SK-N-SH (cell line): Measurements from ENCODE around the gene FAM229A. TPM values are rescaled to one million over a fixed set of nuclear protein-coding genes. Genes with fewer than 3 reads are reported as not detected.

ENCODE experiments used
- CTCF ChIA-PET: fragments of 300-600, 350-600 bp; formaldehyde crosslinking; extraction: SDS; loops from one replicate; lab custom pipeline; 2021; lab: Yijun Ruan, JAX
- POLR2A ChIA-PET: fragments of 350-600 bp; sonication (Branson Sonifier 250); formaldehyde crosslinking; extraction: SDS; loops from one replicate; lab custom pipeline; 2020; ENCODE audit warnings: antibody characterized with exemption, inconsistent platforms; lab: Yijun Ruan, JAX
- DNase-seq: peaks from one replicate; pipeline ENCODE4 v3.0.0; 2012
- H2AFZ ChIP-seq: fragments of 200-600 bp; sonication (generic); 2 replicates; pipeline ENCODE4 v1.8.1; 2016; ENCODE audit warnings: antibody characterized with exemption, mild to moderate bottlenecking, low read depth
- H3F3A ChIP-seq: fragments of 200-600 bp; sonication (generic); replicated peaks from 2 replicates; pipeline ENCODE3; 2016; ENCODE audit warnings: antibody characterized with exemption, mild to moderate bottlenecking; ENCODE audit not compliant: insufficient read depth
- H3K27ac ChIP-seq, 2 experiments: fragments of 200-500 bp in 1 of 2; fragments of 200-600 bp in 1 of 2; sonication (Bioruptor generic) in 1 of 2; sonication (generic), shearing (Covaris generic) in 1 of 2; 2 replicates each; pipeline versions ENCODE4 v1.5.1 to v1.6.1; 2014 to 2016; ENCODE audit warnings: low read depth in 2 of 2, inconsistent platforms in 1 of 2, low read length in 1 of 2, mild to moderate bottlenecking in 1 of 2, mixed read lengths in 1 of 2
- H3K27me3 ChIP-seq: fragments of 200-600 bp; sonication (generic), shearing (Covaris generic); 2 replicates; pipeline ENCODE4 v1.6.1; 2016; ENCODE audit warnings: mixed run types; ENCODE audit not compliant: insufficient read depth
- H3K36me3 ChIP-seq, 2 experiments: fragments of 200-500 bp in 1 of 2; fragments of 200-600 bp in 1 of 2; sonication (Bioruptor generic) in 1 of 2; sonication (generic) in 1 of 2; replicated peaks in 1 of 2; 2 replicates each; pipeline versions ENCODE3 to v1.5.1; 2014 to 2016; ENCODE audit warnings: low read length in 1 of 2, mild to moderate bottlenecking in 1 of 2; ENCODE audit not compliant: insufficient read depth in 2 of 2, control insufficient read depth in 1 of 2
- H3K4me1 ChIP-seq, 2 experiments: fragments of 200-500 bp in 1 of 2; fragments of 200-600 bp in 1 of 2; sonication (Bioruptor generic) in 1 of 2; sonication (generic), shearing (Covaris generic) in 1 of 2; 2 replicates each; pipeline versions ENCODE4 v1.5.1 to v1.6.1; 2014 to 2016; ENCODE audit warnings: low read depth in 1 of 2, low read length in 1 of 2, mixed run types in 1 of 2; ENCODE audit not compliant: insufficient read depth in 2 of 2, control insufficient read depth in 1 of 2
- H3K4me2 ChIP-seq: fragments of 200-600 bp; sonication (generic), shearing (Covaris generic); 2 replicates; pipeline ENCODE4 v1.6.1; 2017; ENCODE audit warnings: mixed run types
- H3K4me3 ChIP-seq, 2 experiments: fragments of 200-500 bp in 1 of 2; fragments of 200-600 bp in 1 of 2; sonication (Bioruptor generic) in 1 of 2; sonication (generic), shearing (Covaris generic) in 1 of 2; 2 replicates each; pipeline versions ENCODE4 v1.5.1 to v1.8.1; 2014 to 2016; ENCODE audit warnings: low read depth in 2 of 2, inconsistent platforms in 1 of 2, low read length in 1 of 2, mild to moderate bottlenecking in 1 of 2, mixed read lengths in 1 of 2, moderate library complexity in 1 of 2
- H3K79me2 ChIP-seq: fragments of 200-600 bp; sonication (generic); 2 replicates; pipeline ENCODE4 v1.8.1; 2017; ENCODE audit warnings: mild to moderate bottlenecking; ENCODE audit not compliant: insufficient read depth
- H3K9ac ChIP-seq: fragments of 200-600 bp; sonication (generic); 2 replicates; pipeline ENCODE4 v1.6.1; 2017; ENCODE audit warnings: mixed run types
- H3K9me2 ChIP-seq: fragments of 200-600 bp; sonication (generic); 2 replicates; pipeline ENCODE4 v1.6.1; 2017; ENCODE audit warnings: mixed run types
- H3K9me3 ChIP-seq: fragments of 200-600 bp; sonication (generic); 2 replicates; pipeline ENCODE4 v1.6.1; 2017; ENCODE audit warnings: mixed run types, mild to moderate bottlenecking, moderate library complexity
- H4K20me1 ChIP-seq: fragments of 200-600 bp; sonication (generic); 2 replicates; pipeline ENCODE4 v1.6.1; 2017; ENCODE audit warnings: mild to moderate bottlenecking, mixed run types; ENCODE audit not compliant: insufficient read depth
- CTCF ChIP-seq: fragments of 200-600 bp; sonication (generic); IDR thresholded peaks from 2 replicates; pipeline ENCODE4 v1.6.1; 2017; ENCODE audit warnings: antibody characterized with exemption, mild to moderate bottlenecking, moderate library complexity
- ELF1 ChIP-seq: IDR thresholded peaks from 2 replicates; pipeline ENCODE4 v1.4.0; 2012
- EP300 ChIP-seq, 2 experiments: IDR thresholded peaks; 2 replicates each; pipeline versions ENCODE4 v1.4.0 to v1.6.1; 2012; ENCODE audit warnings: borderline replicate concordance in 1 of 2, low read depth in 1 of 2, low read length in 1 of 2
- EZH2phosphoT487 ChIP-seq: fragments of 200-600 bp; sonication (generic); IDR thresholded peaks from 2 replicates; pipeline ENCODE4 v1.6.1; 2017; ENCODE audit warnings: low read depth, mixed run types, mild to moderate bottlenecking, antibody characterized with exemption, moderate library complexity, borderline replicate concordance
- FOSL2 ChIP-seq: IDR thresholded peaks from 2 replicates; pipeline ENCODE4 v1.4.0; 2012; ENCODE audit warnings: low read depth, mild to moderate bottlenecking, moderate library complexity, borderline replicate concordance
- GABPA ChIP-seq: IDR thresholded peaks from 2 replicates; pipeline ENCODE4 v1.4.0; 2012; ENCODE audit warnings: low read depth, mild to moderate bottlenecking
- GATA2 ChIP-seq: sonication (generic); formaldehyde crosslinking; IDR thresholded peaks from 2 replicates; pipeline ENCODE4 v1.5.0; 2020; ENCODE audit warnings: mild to moderate bottlenecking, missing genetic modification reagents
- MEF2A ChIP-seq: IDR thresholded peaks from 2 replicates; pipeline ENCODE4 v1.4.0; 2012; ENCODE audit warnings: low read depth, borderline replicate concordance
- NFIC ChIP-seq: IDR thresholded peaks from 2 replicates; pipeline ENCODE4 v1.4.0; 2012; ENCODE audit warnings: borderline replicate concordance
- NRF1 ChIP-seq: IDR thresholded peaks from 2 replicates; pipeline ENCODE4 v1.6.1; 2012; ENCODE audit warnings: low read depth, mild to moderate bottlenecking, low read length
- PBX3 ChIP-seq: IDR thresholded peaks from 2 replicates; pipeline ENCODE4; 2012
- RAD21 ChIP-seq: IDR thresholded peaks from 2 replicates; pipeline ENCODE4 v1.6.1; 2012; ENCODE audit warnings: mild to moderate bottlenecking, low read length
- RFX5 ChIP-seq: IDR thresholded peaks from 2 replicates; pipeline ENCODE4 v1.6.1; 2012; ENCODE audit warnings: mild to moderate bottlenecking, improper control_type of control experiment, low read length
- SIN3A ChIP-seq: IDR thresholded peaks from 2 replicates; pipeline ENCODE4 v1.6.1; 2012; ENCODE audit warnings: low read depth, mild to moderate bottlenecking, low read length, moderate library complexity, borderline replicate concordance
- SMC3 ChIP-seq: IDR thresholded peaks from 2 replicates; pipeline ENCODE4 v1.6.1; 2012; ENCODE audit warnings: low read depth, low read length, improper control_type of control experiment
- TEAD4 ChIP-seq: IDR thresholded peaks from 2 replicates; pipeline ENCODE4 v1.4.0; 2012; ENCODE audit warnings: mild to moderate bottlenecking, borderline replicate concordance; ENCODE audit not compliant: insufficient read depth
- WGBS: methylation state at CpG from one replicate; pipeline ENCODE4 v1.1.6; 2017; ENCODE audit warnings: low lambda C conversion rate; 5-methylcytosine and 5-hydroxymethylcytosine counted together
- polyA plus RNA-seq, 3 experiments: library from polyadenylated mRNA; depleted of rRNA; stranded (reverse); fragments of >200 nt; gene quantifications; 2 replicates each; pipeline ENCODE4 v1.2.3, GENCODE V29; 2012
- TF ChIP-seq, protein P1 (sequence below): IDR thresholded peaks from 2 replicates; pipeline ENCODE4 v1.4.0; 2012; ENCODE audit warnings: low read depth, borderline replicate concordance
- TF ChIP-seq, protein P2 (sequence below): IDR thresholded peaks from 2 replicates; pipeline ENCODE4 v1.4.0; 2012; ENCODE audit warnings: low read depth
- TF ChIP-seq, protein P3 (sequence below): IDR thresholded peaks from 2 replicates; pipeline ENCODE4 v1.6.1; 2012; ENCODE audit warnings: mild to moderate bottlenecking, low read depth, low read length, moderate library complexity

The FAM229A gene
- polyA plus RNA-seq, 1 of the 3 experiments (the other 2 are of a cell fraction): 8.0 TPM

DNA sequence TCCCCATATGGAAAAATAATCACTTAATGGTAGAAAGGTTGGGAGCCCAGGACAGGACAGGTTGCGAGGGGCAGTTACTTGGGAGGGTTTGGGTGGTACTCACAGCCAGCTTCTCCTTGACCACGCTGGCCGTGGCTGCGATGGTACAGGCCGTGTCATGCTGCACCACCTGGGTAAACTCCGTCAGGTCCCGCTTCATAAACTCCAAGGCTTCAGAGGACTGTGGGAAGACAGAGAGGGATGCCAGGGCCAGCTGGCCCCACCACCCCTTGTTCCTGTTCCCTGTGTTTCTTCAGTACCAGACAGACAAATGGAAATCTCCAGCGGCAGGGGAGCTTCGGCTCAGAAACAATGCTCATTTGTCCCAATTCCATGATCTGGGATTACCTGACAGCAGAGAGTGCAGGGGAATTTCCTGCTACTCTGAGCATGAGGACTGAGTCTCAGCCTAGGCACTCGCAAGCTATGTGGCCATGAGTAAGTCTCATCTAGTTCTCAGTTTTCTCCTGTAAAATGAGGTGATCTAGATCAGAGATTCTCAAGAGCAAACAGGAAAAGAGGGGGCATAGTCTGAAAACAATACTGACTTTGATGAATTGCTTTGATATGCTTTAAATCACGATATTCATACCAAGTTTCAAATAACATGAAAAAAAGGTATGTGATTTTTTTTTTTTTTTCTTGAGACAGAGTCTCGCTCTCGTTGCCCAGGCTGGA is 24.5 kb upstream of the FAM229A start:
- H3K27ac ChIP-seq: no peak overlapping the region
- no peaks in the 10 kb centered on the region for H3K9me2 ChIP-seq
- 89% methylated on average over 10 of the region's 13 CpGs for WGBS
- POLR2A ChIA-PET: interaction anchor here (0.7 kb wide), 1 partner anchor 52 kb away, joined by 5 read pairs; no protein-coding TSS in a partner anchor
- H3K4me1 ChIP-seq: no peaks in the 10 kb centered on the region
- CTCF ChIA-PET: no interaction called here
- TF ChIP-seq, protein P1, sequence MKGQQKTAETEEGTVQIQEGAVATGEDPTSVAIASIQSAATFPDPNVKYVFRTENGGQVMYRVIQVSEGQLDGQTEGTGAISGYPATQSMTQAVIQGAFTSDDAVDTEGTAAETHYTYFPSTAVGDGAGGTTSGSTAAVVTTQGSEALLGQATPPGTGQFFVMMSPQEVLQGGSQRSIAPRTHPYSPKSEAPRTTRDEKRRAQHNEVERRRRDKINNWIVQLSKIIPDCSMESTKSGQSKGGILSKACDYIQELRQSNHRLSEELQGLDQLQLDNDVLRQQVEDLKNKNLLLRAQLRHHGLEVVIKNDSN: no peak
- TF ChIP-seq TEAD4 (no peak), GABPA (no peak), SIN3A (no peak), SMC3 (no peak), RAD21 (no peak), MEF2A (no peak), NRF1 (no peak), RFX5 (no peak), ELF1 (no peak), GATA2 (no peak), CTCF (no peak), FOSL2 (no peak)
- TF ChIP-seq, protein P2, sequence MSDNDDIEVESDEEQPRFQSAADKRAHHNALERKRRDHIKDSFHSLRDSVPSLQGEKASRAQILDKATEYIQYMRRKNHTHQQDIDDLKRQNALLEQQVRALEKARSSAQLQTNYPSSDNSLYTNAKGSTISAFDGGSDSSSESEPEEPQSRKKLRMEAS: no peak
- no peak overlapping the region for H3K9ac ChIP-seq
- DNase-seq: no peak
- H4K20me1 ChIP-seq: no peaks in the 10 kb centered on the region
- no peaks in the 10 kb centered on the region for H3K9me3 ChIP-seq
- peaks cover 31% of the 10 kb centered on the region for H3K79me2 ChIP-seq
- H3K4me2 ChIP-seq: no peak overlapping the region
- H3F3A ChIP-seq: no peaks in the 10 kb centered on the region
- H3K4me3 ChIP-seq: no peak overlapping the region
- no peaks in the 10 kb centered on the region for H3K27me3 ChIP-seq
- no peak overlapping the region for H2AFZ ChIP-seq
- peaks cover 61 to 66% of the 10 kb centered on the region in 2 experiments for H3K36me3 ChIP-seq

DNA sequence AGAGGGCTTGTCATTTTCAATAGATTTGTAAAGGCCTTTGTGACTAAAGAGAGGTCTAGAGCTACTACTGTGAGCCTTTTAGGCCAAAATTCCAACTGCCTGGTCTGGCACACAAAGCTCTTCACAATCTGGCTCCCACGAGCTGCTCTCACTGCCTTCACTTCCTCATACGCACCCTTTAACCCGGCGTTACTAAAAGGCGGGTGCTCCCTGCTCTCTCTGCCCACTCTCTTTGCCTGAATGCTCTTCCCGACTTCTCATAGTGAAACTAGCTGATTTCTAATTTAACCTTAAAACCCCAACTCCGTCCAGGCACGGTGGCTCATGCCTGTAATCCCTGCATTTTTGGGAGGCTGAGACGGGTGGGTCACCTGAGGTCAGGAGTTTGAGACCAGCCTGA is 17.8 kb upstream of the FAM229A start:
- H3K9ac ChIP-seq: no peak overlapping the region
- CTCF ChIA-PET: interaction anchor here (1.1 to 1.2 kb wide), 2 partner anchors 156 to 165 kb away, joined by 3 read pairs; no protein-coding TSS in a partner anchor
- peaks cover 4% of the 10 kb centered on the region; the same call in 1 of the 2 replicates for H3K79me2 ChIP-seq
- H3K4me3 ChIP-seq: no peak overlapping the region
- POLR2A ChIA-PET: interaction anchor here (0.9 kb wide), 1 partner anchor 12 kb away, joined by 3 read pairs; no protein-coding TSS in a partner anchor
- no peaks in the 10 kb centered on the region for H3F3A ChIP-seq
- H2AFZ ChIP-seq: no peak overlapping the region
- H3K4me2 ChIP-seq: no peak overlapping the region
- no peaks in the 10 kb centered on the region for H3K9me3 ChIP-seq
- 95% methylated on average over 9 of the region's 9 CpGs for WGBS
- no peaks in the 10 kb centered on the region for H3K27me3 ChIP-seq
- no peaks in the 10 kb centered on the region for H3K9me2 ChIP-seq
- peaks cover 50 to 81% of the 10 kb centered on the region in 2 experiments for H3K36me3 ChIP-seq
- no peaks in the 10 kb centered on the region for H3K4me1 ChIP-seq
- H3K27ac ChIP-seq: no peak overlapping the region
- no peaks in the 10 kb centered on the region for H4K20me1 ChIP-seq
- DNase-seq: no peak
- TF ChIP-seq PBX3 (no peak), ELF1 (no peak), NFIC (no peak), EZH2phosphoT487 (no peak), FOSL2 (no peak), EP300 (IDR thresholded peaks at IDR 0.05; ENCODE audit: borderline replicate concordance in 1 of 2, low read depth in 1 of 2, low read length in 1 of 2) (no peak)
- TF ChIP-seq, protein P3, sequence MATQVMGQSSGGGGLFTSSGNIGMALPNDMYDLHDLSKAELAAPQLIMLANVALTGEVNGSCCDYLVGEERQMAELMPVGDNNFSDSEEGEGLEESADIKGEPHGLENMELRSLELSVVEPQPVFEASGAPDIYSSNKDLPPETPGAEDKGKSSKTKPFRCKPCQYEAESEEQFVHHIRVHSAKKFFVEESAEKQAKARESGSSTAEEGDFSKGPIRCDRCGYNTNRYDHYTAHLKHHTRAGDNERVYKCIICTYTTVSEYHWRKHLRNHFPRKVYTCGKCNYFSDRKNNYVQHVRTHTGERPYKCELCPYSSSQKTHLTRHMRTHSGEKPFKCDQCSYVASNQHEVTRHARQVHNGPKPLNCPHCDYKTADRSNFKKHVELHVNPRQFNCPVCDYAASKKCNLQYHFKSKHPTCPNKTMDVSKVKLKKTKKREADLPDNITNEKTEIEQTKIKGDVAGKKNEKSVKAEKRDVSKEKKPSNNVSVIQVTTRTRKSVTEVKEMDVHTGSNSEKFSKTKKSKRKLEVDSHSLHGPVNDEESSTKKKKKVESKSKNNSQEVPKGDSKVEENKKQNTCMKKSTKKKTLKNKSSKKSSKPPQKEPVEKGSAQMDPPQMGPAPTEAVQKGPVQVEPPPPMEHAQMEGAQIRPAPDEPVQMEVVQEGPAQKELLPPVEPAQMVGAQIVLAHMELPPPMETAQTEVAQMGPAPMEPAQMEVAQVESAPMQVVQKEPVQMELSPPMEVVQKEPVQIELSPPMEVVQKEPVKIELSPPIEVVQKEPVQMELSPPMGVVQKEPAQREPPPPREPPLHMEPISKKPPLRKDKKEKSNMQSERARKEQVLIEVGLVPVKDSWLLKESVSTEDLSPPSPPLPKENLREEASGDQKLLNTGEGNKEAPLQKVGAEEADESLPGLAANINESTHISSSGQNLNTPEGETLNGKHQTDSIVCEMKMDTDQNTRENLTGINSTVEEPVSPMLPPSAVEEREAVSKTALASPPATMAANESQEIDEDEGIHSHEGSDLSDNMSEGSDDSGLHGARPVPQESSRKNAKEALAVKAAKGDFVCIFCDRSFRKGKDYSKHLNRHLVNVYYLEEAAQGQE: no peak
